ENCODE measurements around the gene OR5M10.

DNA sequence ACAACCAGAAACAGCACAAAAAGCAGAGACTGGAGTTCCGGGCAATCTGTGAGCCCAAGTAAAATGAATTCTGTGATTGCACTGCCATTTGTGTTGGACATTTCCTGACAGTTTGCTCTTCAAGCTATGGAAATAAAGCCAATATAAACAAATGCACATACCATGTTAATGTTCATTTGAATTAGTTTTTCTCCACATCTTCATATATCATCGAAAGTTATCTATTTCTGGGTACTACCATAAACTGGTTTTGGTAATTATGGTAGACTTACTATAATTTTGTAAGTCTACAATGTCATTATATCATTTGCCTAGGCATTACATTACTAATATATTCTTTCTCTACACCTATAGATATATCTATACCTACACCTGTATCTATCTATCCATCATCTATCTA, 34.4 kb downstream of the OR5M10 start, which contains the start of gene OR5M11:
- no peak for TF ChIP-seq MXI1 (IDR thresholded peaks at IDR 0.05; ENCODE audit: low read depth, low read length)
- TF ChIP-seq EP300 (IDR thresholded peaks at IDR 0.05; ENCODE audit: low read length), result no peak
- TF ChIP-seq, protein P1, sequence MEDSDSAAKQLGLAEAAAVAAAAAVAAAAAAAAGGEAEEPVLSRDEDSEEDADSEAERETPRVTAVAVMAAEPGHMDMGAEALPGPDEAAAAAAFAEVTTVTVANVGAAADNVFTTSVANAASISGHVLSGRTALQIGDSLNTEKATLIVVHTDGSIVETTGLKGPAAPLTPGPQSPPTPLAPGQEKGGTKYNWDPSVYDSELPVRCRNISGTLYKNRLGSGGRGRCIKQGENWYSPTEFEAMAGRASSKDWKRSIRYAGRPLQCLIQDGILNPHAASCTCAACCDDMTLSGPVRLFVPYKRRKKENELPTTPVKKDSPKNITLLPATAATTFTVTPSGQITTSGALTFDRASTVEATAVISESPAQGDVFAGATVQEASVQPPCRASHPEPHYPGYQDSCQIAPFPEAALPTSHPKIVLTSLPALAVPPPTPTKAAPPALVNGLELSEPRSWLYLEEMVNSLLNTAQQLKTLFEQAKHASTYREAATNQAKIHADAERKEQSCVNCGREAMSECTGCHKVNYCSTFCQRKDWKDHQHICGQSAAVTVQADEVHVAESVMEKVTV (CRISPR knock-in tag; IDR thresholded peaks at IDR 0.05), result no peak
- no peak for TF ChIP-seq RAD21 (CRISPR knock-in tag; conservative IDR thresholded peaks at IDR 0.05 in 1 of 2, IDR thresholded peaks at IDR 0.05 in 1 of 2)
- no peak for TF ChIP-seq FOXK1 (CRISPR knock-in tag; IDR thresholded peaks at IDR 0.05; ENCODE audit: borderline replicate concordance)
- no peak for TF ChIP-seq POLR2AphosphoS5 (IDR thresholded peaks at IDR 0.05; ENCODE audit: control insufficient read depth, insufficient read depth, low read depth, low read length)
- TF ChIP-seq, protein P2, sequence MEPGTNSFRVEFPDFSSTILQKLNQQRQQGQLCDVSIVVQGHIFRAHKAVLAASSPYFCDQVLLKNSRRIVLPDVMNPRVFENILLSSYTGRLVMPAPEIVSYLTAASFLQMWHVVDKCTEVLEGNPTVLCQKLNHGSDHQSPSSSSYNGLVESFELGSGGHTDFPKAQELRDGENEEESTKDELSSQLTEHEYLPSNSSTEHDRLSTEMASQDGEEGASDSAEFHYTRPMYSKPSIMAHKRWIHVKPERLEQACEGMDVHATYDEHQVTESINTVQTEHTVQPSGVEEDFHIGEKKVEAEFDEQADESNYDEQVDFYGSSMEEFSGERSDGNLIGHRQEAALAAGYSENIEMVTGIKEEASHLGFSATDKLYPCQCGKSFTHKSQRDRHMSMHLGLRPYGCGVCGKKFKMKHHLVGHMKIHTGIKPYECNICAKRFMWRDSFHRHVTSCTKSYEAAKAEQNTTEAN (CRISPR knock-in tag; IDR thresholded peaks at IDR 0.05), result no peak
- TF ChIP-seq LARP7 (IDR thresholded peaks at IDR 0.05), result no peak
- TF ChIP-seq, protein P3, sequence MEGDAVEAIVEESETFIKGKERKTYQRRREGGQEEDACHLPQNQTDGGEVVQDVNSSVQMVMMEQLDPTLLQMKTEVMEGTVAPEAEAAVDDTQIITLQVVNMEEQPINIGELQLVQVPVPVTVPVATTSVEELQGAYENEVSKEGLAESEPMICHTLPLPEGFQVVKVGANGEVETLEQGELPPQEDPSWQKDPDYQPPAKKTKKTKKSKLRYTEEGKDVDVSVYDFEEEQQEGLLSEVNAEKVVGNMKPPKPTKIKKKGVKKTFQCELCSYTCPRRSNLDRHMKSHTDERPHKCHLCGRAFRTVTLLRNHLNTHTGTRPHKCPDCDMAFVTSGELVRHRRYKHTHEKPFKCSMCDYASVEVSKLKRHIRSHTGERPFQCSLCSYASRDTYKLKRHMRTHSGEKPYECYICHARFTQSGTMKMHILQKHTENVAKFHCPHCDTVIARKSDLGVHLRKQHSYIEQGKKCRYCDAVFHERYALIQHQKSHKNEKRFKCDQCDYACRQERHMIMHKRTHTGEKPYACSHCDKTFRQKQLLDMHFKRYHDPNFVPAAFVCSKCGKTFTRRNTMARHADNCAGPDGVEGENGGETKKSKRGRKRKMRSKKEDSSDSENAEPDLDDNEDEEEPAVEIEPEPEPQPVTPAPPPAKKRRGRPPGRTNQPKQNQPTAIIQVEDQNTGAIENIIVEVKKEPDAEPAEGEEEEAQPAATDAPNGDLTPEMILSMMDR (IDR thresholded peaks at IDR 0.05 in 2 of 3, conservative IDR thresholded peaks at IDR 0.05 in 1 of 3; ENCODE audit: insufficient read depth in 2 of 3, low read depth in 1 of 3, low read length in 3 of 3), result no peak
- no peak for TF ChIP-seq ZNF140 (CRISPR knock-in tag; IDR thresholded peaks at IDR 0.05)
- TF ChIP-seq TARDBP (IDR thresholded peaks at IDR 0.05), result no peak
- no peak for TF ChIP-seq ZNF134 (CRISPR knock-in tag; conservative IDR thresholded peaks at IDR 0.05)
- TF ChIP-seq FOXA3 (CRISPR knock-in tag; conservative IDR thresholded peaks at IDR 0.05 in 1 of 2, IDR thresholded peaks at IDR 0.05 in 1 of 2), result no peak
